GM18951 (cell line): ENCODE measurements around the gene EIF3L.

Experiments
- POLR2A ChIP-seq: IDR thresholded peaks from 4 replicates; pipeline ENCODE4 v1.6.1; 2011; ENCODE audit warnings: mild to moderate bottlenecking; ENCODE audit not compliant: insufficient read length, insufficient read depth; ENCODE audit errors: extremely low read depth
- in situ Hi-C: fragments of 300-500 bp; cut with MboI; formaldehyde crosslinking; loops from one replicate; pipeline ENCODE4 v1.12.0; 2022; ENCODE audit warnings: low sequenced_read_pairs, mixed read lengths, inconsistent platforms; ENCODE audit not compliant: unreplicated experiment

The EIF3L gene

DNA sequence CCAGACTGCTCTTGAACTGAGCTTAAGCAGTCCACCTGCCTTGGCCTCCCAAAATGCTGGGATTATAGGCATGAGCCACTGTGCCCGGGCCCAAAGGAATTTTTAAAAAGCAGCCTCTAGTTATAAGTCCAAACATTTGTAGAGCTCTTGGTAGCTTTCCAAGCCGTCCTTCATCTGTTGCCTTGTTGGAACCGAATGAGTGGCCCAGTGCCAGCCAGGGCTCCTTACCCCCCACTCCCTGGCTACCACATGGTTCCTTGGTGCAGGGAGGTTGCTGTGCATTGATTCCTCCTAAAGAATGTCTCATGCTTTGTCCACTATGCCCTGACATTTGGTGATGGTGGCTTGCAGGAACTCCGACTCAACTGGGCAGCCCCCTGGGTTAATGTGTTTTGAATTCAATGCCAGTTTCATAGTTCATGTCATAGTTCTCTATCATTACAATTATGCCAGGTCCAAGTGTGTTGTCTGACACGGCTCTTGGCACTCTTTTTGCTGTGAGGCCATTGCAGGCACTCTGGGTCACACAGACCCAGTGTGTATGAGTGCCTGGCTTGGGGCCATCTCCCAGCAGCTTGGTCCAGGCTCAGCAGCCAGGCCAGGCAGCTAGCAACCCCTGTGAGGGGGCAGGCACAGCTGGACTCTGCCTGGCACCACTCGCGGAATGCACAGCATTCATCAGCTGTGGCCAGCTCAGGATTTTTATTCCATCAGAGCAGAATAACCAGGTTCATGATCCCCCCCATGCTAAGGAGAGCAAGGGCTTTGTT is 43.5 kb downstream of the EIF3L start:
- in situ Hi-C loops: no loop called here
- no peak for TF ChIP-seq POLR2A

- TF ChIP-seq POLR2A: no peak
- in situ Hi-C loops: no loop called here
Observed at GRCh38 chr22:37893583-37893983, 44.4 kb downstream of the EIF3L start.

DNA sequence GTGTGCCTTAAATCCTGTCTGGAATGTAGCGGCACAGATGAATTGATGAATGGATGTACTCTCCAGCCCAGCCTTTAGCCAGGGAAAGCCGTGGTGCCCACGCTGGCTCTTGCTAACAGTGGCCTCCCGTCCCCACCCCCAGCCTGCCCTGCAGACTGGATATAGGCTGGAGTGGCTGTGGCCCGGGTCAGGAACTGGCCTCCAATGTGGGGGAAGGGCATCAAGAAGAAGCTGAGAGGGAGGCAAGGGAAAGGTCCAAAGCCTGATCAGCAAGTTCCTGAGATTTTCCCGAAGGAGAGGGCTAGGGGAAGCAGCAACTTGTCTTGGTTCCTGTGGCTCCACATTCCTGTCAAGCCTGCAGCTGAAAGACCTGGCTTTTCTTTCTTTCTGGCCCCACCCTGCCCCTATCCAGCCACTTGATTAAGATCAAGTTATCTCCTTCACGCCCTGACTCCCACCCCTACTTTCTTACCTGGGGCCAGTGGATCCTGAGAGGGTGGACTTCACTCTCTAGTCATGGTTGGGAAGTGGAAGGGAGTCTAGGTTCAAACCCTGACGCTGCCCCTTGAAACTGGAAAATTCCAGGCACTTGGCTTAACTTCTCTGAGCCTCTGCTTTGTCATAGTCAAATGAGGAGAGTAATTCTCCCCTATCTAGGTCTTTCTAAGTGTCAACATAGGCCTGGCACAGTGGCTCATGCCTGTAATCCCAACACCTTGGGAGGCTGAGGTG is 45.9 kb downstream of the EIF3L start:
- no peak for TF ChIP-seq POLR2A
- in situ Hi-C loops: no loop called here

GRCh38 chr22:37896181-37896592 is 47.0 kb downstream of the EIF3L start:
- in situ Hi-C loops: no loop called here
- peak; percentile 38 for TF ChIP-seq POLR2A

DNA sequence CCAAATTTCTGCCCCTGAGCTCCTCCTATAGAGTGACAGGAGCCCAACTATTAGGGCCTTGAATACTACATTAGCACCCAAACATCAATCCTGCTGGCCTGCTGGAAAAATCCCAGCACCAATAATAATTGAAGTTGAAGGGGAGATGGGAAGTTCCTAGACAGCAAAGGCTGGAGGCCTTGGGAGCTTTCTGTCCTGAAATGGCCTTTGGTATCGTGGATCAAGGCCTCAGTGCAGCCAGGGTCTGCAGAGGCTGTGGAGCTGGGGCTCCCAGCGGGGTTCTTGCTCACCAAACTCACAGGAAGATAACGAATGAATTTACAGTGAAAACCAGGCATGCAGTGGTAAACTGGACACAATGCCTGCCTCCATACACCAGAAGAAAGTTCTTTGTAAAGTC is 47.7 kb downstream of the EIF3L start:
- in situ Hi-C loops: no loop called here
- no peak for TF ChIP-seq POLR2A

DNA sequence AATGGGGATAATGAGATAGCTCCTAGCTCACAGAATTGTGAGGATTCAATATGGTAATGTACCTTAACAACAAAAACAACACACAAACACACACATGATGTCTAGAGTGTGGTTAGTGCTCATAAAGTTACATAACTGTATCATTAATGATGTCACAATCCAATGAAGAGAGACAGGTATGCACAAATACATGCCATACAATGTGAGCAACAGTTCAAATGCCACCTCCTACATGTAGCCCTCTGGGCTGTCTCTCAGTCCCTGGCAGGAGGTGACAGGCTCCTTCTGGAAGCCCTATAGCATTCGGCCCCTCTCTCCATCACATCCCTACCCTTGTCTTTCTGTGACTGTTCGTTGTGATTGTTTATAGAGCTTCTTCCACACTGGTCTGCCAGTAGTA is 48.6 kb downstream of the EIF3L start:
- in situ Hi-C loops: no loop called here
- no peak for TF ChIP-seq POLR2A

GRCh38 chr22:37898441-37899181 is 49.4 kb downstream of the EIF3L start:
- in situ Hi-C loops: no loop called here
- no peak for TF ChIP-seq POLR2A

DNA sequence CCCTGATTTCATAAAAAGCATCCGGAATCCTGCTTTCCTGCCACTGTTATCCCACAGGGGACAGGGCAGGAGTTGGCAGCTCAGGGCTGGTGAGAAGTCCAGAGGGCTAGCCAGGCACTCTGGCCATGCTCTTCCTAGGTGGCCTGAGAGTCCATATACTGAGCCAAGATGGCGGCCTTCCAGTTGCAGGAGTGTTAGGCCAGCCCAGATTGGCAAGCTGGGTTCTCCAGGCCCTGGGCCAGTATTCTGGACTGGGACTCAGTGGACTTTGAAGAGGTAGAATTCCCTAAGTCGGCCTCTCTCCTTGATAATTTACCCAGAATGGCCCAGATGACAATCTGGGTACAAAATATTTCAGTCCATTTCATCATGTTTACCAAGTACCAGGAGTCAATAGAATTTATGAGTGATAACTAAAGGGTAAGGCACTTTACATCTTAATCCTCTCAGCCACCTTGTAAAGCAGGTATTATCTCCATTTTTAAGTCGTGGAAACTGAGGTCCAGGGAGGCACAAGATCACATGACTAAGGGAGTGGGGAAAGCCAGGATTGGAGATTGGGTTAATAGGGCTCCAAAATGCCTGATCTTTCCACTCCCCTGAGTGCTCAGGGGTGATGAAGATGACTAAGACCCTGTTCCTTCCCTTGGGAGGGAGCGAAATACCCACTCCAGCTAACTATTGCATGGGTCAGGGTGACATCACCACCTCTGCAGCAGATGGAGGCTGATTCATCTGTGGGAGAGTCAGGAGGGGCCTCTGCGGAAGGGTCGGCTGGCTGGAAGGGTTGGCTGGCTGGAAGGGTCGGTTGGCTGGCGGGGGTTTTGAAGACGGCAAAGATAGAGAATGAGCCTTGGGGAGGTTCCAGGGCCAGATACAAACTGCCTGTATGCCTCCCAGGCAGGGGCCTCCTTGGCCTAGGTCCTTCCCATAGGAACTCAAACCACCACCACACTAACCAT is 55.6 kb downstream of the EIF3L start:
- in situ Hi-C loops: no loop called here
- no peak for TF ChIP-seq POLR2A

DNA sequence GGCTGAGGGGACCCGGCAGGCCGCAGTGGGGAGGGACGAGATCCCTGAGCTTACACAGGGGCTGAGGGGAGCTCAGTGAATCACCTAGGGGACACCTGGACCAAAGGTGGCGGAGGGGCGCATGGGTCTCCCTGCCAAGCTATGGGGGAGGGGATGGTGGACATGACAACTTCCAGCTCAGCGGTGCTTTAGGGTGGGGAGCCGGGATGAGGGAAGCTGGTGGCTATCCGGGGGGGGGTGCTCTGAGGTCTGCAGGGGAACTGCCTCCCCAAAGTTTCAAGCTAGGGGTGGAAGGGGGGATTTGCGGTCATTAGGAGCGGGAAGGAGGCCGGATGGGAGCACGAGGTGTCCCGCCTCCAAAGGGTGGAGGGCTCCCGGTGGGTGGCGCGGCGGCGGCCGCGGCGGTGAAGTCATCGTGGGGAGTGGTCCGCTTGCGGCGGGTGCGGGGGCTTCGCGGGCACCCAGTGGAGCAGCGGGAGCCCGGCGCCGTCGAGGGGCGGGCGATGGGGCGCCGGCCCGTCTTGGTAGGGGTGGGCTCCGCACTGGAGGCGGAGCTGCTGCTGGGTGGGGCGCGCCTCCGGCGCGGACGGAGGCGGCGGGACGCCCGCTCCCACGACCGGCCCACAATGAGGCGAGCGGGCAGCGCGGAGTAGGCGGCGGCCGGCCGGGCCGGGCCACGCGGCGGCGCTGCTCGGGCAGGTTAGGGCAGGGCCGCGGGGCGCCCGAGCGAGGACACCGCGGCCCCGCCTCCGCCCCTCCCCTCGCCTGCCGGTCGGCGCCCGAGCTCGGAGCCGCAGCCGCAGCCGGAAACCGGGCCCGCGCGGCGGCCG is 56.5 kb downstream of the EIF3L start, which contains the start of gene MICALL1:
TSS of gene MICALL1 (plus strand) at position 764 of the 830 bp plus-strand sequence. CDS start 126 bp downstream, outside the sequence.
- TF ChIP-seq POLR2A: no peak
- in situ Hi-C loops: no loop called here

- peak; percentile 71 for TF ChIP-seq POLR2A
- in situ Hi-C loops: no loop called here
Observed at GRCh38 chr22:37906364-37907008, 57.3 kb downstream of the EIF3L start.
